PC-3 (cell line): ENCODE measurements around the gene NUB1. TPM values are rescaled to one million over a fixed set of nuclear protein-coding genes. Genes with fewer than 3 reads are reported as not detected.

Source experiments
- ATAC-seq: fragments of 200-7000 bp; cut with Tn5 transposase; 2 replicates; pipeline ENCODE4 v1.9.1; 2020; ENCODE audit warnings: mild to moderate bottlenecking, moderate library complexity
- BruUV-seq: library from RNA; stranded (reverse); fragments of 400-500 nt; replicated peaks from 2 replicates; lab custom pipeline; 2021; lab: Mats Ljungman, UMichigan
- CTCF ChIA-PET: fragments of 300-600 bp; sonication (Branson Sonifier 250); formaldehyde crosslinking; loops from one replicate; lab custom pipeline; 2022; ENCODE audit warnings: antibody characterized with exemption; lab: Charles Lee
- POLR2A ChIA-PET: fragments of 300-600 bp; sonication (Branson Sonifier 250); formaldehyde crosslinking; loops from one replicate; lab custom pipeline; 2022; ENCODE audit warnings: antibody characterized with exemption; ENCODE audit not compliant: unreplicated experiment; lab: Charles Lee
- DNase-seq: peaks from one replicate; pipeline ENCODE4 v3.0.0-alpha.2; 2015
- H2AFZ ChIP-seq: fragments of 300-600 bp; sonication (generic); 2 replicates; pipeline ENCODE4 v1.6.0; 2016; ENCODE audit warnings: antibody characterized with exemption, low read length
- H3F3A ChIP-seq: fragments of 300-600 bp; sonication (generic); one replicate; pipeline ENCODE4 v1.6.0; 2017; ENCODE audit warnings: antibody characterized with exemption, low read length, control low read depth, mild to moderate bottlenecking; ENCODE audit not compliant: unreplicated experiment
- H3K27ac ChIP-seq: fragments of 300-600 bp; sonication (generic); 2 replicates; pipeline ENCODE4 v1.5.1; 2016; ENCODE audit warnings: mild to moderate bottlenecking, low read length
- H3K27me3 ChIP-seq: fragments of 300-600 bp; sonication (generic); 2 replicates; pipeline ENCODE4 v1.6.1; 2016; ENCODE audit warnings: low read length, mixed read lengths
- H3K36me3 ChIP-seq: fragments of 300-600 bp; sonication (generic); 2 replicates; pipeline ENCODE4 v1.6.1; 2016; ENCODE audit warnings: low read depth, mixed run types, low read length, mixed read lengths
- H3K4me1 ChIP-seq: fragments of 300-600 bp; sonication (generic); 2 replicates; pipeline ENCODE4 v1.5.1; 2016; ENCODE audit warnings: low read length; ENCODE audit not compliant: insufficient read depth
- H3K4me2 ChIP-seq: fragments of 300-600 bp; sonication (generic); 2 replicates; pipeline ENCODE4 v1.6.0; 2016; ENCODE audit warnings: low read length
- H3K4me3 ChIP-seq: fragments of 300-600 bp; sonication (generic); 2 replicates; pipeline ENCODE4 v1.5.1; 2016; ENCODE audit warnings: mild to moderate bottlenecking, low read length, mixed read lengths
- H3K79me2 ChIP-seq: fragments of 300-600 bp; sonication (generic); 2 replicates; pipeline ENCODE4 v1.6.1; 2017; ENCODE audit warnings: low read length, mixed read lengths
- H3K9ac ChIP-seq: fragments of 300-600 bp; sonication (generic); 2 replicates; pipeline ENCODE4 v1.6.0; 2016; ENCODE audit warnings: mild to moderate bottlenecking, low read length
- H3K9me2 ChIP-seq: fragments of 300-600 bp; sonication (generic); replicated peaks from 2 replicates; pipeline ENCODE4 v1.6.1; 2016; ENCODE audit warnings: mixed run types, low read length, mixed read lengths
- H3K9me3 ChIP-seq: fragments of 300-600 bp; sonication (generic); 2 replicates; pipeline ENCODE4 v1.6.1; 2016; ENCODE audit warnings: low read length, mixed read lengths
- H4K20me1 ChIP-seq: fragments of 300-600 bp; sonication (generic); 2 replicates; pipeline ENCODE4 v1.6.1; 2016; ENCODE audit warnings: low read length, mixed read lengths
- CTCF ChIP-seq: fragments of 300-600 bp; sonication (generic); conservative IDR thresholded peaks from 2 replicates; pipeline ENCODE4 v1.5.1; 2017; ENCODE audit warnings: antibody characterized with exemption, low read depth, mild to moderate bottlenecking, low read length
- EZH2 ChIP-seq: fragments of 300-600 bp; sonication (generic); IDR thresholded peaks from one replicate; pipeline ENCODE4 v1.6.1; 2017; ENCODE audit warnings: antibody characterized with exemption, mild to moderate bottlenecking, low read length; ENCODE audit not compliant: unreplicated experiment
- EZH2phosphoT487 ChIP-seq: fragments of 300-600 bp; sonication (generic); IDR thresholded peaks from 2 replicates; pipeline ENCODE4 v1.6.1; 2018; ENCODE audit warnings: mild to moderate bottlenecking, antibody characterized with exemption, low read length, borderline replicate concordance
- intact Hi-C: fragments of 100-400 bp; cut with micrococcal nuclease; formaldehyde crosslinking; loops from 2 replicates; pipeline ENCODE4 v1.9.0; 2023
- total RNA-seq: library from RNA; depleted of rRNA; stranded (reverse); fragments of >200 nt; gene quantifications from 2 replicates; pipeline ENCODE4 v1.2.3, GENCODE V29; 2014

Gene NUB1
- total RNA-seq, 1 experiment from 2014 or later, result 40.1 TPM

GRCh38 chr7:151394076-151395035 is 52.7 kb downstream of the NUB1 start:
- H3K4me3 ChIP-seq, result no peak overlapping the region
- H3K4me2 ChIP-seq, result no peak overlapping the region
- no peaks in the 10 kb centered on the region for H3K9me3 ChIP-seq
- H3K9ac ChIP-seq, result no peak overlapping the region
- no peaks in the 10 kb centered on the region for H3F3A ChIP-seq
- DNase-seq (no peak), ATAC-seq (no peak)
- no peaks in the 10 kb centered on the region for H4K20me1 ChIP-seq
- no peaks in the 10 kb centered on the region for H3K36me3 ChIP-seq
- H3K9me2 ChIP-seq, result no peaks in the 10 kb centered on the region
- no peak overlapping the region for H2AFZ ChIP-seq
- H3K27me3 ChIP-seq, result no peaks in the 10 kb centered on the region
- TF ChIP-seq EZH2 (no peak), CTCF (no peak), EZH2phosphoT487 (no peak)
- ChIA-PET CTCF (no interaction called here), POLR2A (no interaction called here)
- BruUV-seq, result no TSS peak
- H3K79me2 ChIP-seq, result no peaks in the 10 kb centered on the region
- intact Hi-C loops, result no loop called here
- no peaks in the 10 kb centered on the region for H3K4me1 ChIP-seq
- H3K27ac ChIP-seq, result no peak overlapping the region

- Histone ChIP-seq H3K27ac (no peak overlapping the region), H3K4me2 (no peak overlapping the region), H2AFZ (no peak overlapping the region), H3K27me3 (no peaks in the 10 kb centered on the region), H3K79me2 (no peaks in the 10 kb centered on the region), H3K4me3 (no peak overlapping the region), H4K20me1 (no peaks in the 10 kb centered on the region), H3K36me3 (no peaks in the 10 kb centered on the region), H3F3A (no peaks in the 10 kb centered on the region), H3K9me3 (no peaks in the 10 kb centered on the region), H3K9me2 (no peaks in the 10 kb centered on the region), H3K9ac (no peak overlapping the region), H3K4me1 (no peaks in the 10 kb centered on the region)
- DNase-seq (no peak), ATAC-seq (no peak)
- no peak for TF ChIP-seq CTCF
- TF ChIP-seq EZH2, result no peak
- TF ChIP-seq EZH2phosphoT487, result no peak
- BruUV-seq, result no TSS peak
- intact Hi-C loops, result no loop called here
- POLR2A ChIA-PET, result no interaction called here
- CTCF ChIA-PET, result no interaction called here
These were observed 53.4 kb downstream of the NUB1 start for GRCh38 chr7:151395036-151395367.

- no peak for DNase-seq
- no peak overlapping the region for H3K4me3 ChIP-seq
- H3K9me2 ChIP-seq, result no peaks in the 10 kb centered on the region
- no peaks in the 10 kb centered on the region for H3K27me3 ChIP-seq
- BruUV-seq, result no TSS peak
- H3K36me3 ChIP-seq, result no peaks in the 10 kb centered on the region
- no peaks in the 10 kb centered on the region for H3K9me3 ChIP-seq
- no peak for ATAC-seq
- CTCF ChIA-PET, result no interaction called here
- H3K9ac ChIP-seq, result no peak overlapping the region
- TF ChIP-seq CTCF (no peak), EZH2 (no peak), EZH2phosphoT487 (no peak)
- H4K20me1 ChIP-seq, result no peaks in the 10 kb centered on the region
- H2AFZ ChIP-seq, result no peak overlapping the region
- H3F3A ChIP-seq, result no peaks in the 10 kb centered on the region
- H3K4me2 ChIP-seq, result no peak overlapping the region
- intact Hi-C loops, result no loop called here
- no peaks in the 10 kb centered on the region for H3K79me2 ChIP-seq
- no peaks in the 10 kb centered on the region for H3K4me1 ChIP-seq
- H3K27ac ChIP-seq, result no peak overlapping the region
- POLR2A ChIA-PET, result no interaction called here
These were observed 54.8 kb downstream of the NUB1 start for GRCh38 chr7:151396328-151396970.
